Fibroblast of peridontal ligament (primary cell): ENCODE results near the gene VPS37C.

Experiments
- DNase-seq: peaks from one replicate; pipeline ENCODE4 v3.0.0-alpha.2; 2010; ENCODE audit errors: extremely low read depth

The VPS37C gene

GRCh38 chr11:61133145-61133544, 28.1 kb downstream of the VPS37C start:
- no peak for DNase-seq

- DNase-seq: no peak
Measured at GRCh38 chr11:61132646-61133045, 28.6 kb downstream of the VPS37C start.

GRCh38 chr11:61131998-61132555, 29.1 kb downstream of the VPS37C start:
- DNase-seq: no peak

GRCh38 chr11:61131586-61131985, 29.6 kb downstream of the VPS37C start:
- no peak for DNase-seq

- DNase-seq: no peak
Measured at GRCh38 chr11:61131186-61131585, 30.0 kb downstream of the VPS37C start.

- peak; percentile 78 for DNase-seq
Measured at GRCh38 chr11:61129639-61130523, 31.3 kb downstream of the VPS37C start.

- no peak for DNase-seq
Measured at GRCh38 chr11:61128947-61129638, 32.1 kb downstream of the VPS37C start.

- DNase-seq: no peak
Measured at GRCh38 chr11:61127991-61128390, 33.2 kb downstream of the VPS37C start.

GRCh38 chr11:61126256-61126655, 35.0 kb downstream of the VPS37C start:
- DNase-seq: peak; percentile 12

- DNase-seq: no peak
Measured at GRCh38 chr11:61125310-61125684, 35.9 kb downstream of the VPS37C start.

GRCh38 chr11:61124574-61125309, 36.5 kb downstream of the VPS37C start:
- no peak for DNase-seq

- DNase-seq: no peak
Measured at GRCh38 chr11:61123775-61124571, 37.3 kb downstream of the VPS37C start.

- DNase-seq: no peak
Measured at GRCh38 chr11:61122761-61123160, 38.5 kb downstream of the VPS37C start.

GRCh38 chr11:61121917-61122316, 39.3 kb downstream of the VPS37C start:
- DNase-seq: no peak

- DNase-seq: no peak
Measured at GRCh38 chr11:61121192-61121831, 39.9 kb downstream of the VPS37C start.

GRCh38 chr11:61120706-61121191, 40.5 kb downstream of the VPS37C start:
- DNase-seq: peak; percentile 10

- DNase-seq: no peak
Measured at GRCh38 chr11:61120099-61120705, 41.0 kb downstream of the VPS37C start.

- DNase-seq: no peak
Measured at GRCh38 chr11:61119571-61119970, 41.7 kb downstream of the VPS37C start.

- no peak for DNase-seq
Measured at GRCh38 chr11:61119055-61119454, 42.2 kb downstream of the VPS37C start.

GRCh38 chr11:61118406-61118805, 42.8 kb downstream of the VPS37C start:
- DNase-seq: no peak
